Fibroblast of lung (primary cell): Measurements from ENCODE around the gene CKAP2.

Source experiments
- CTCF ChIP-seq, 2 donors: IDR thresholded peaks in 1 of 2; conservative IDR thresholded peaks in 1 of 2; 1 replicate in 1 of 2; 2 replicates in 1 of 2; pipeline ENCODE4 v1.5.1; 2011 to 2012; ENCODE audit warnings: low read length in 2 of 2, control low read depth in 1 of 2, inconsistent platforms in 1 of 2, low read depth in 1 of 2, mild to moderate bottlenecking in 1 of 2
- EZH2 ChIP-seq: IDR thresholded peaks from 2 replicates; pipeline ENCODE4 v1.5.1; 2012; ENCODE audit warnings: low read length, control low read depth, mild to moderate bottlenecking; ENCODE audit errors: missing control alignments

GRCh38 chr13:52449331-52450011 lies 5.8 kb upstream of the CKAP2 start:
- TF ChIP-seq CTCF (conservative IDR thresholded peaks at IDR 0.05 in 1 of 2, IDR thresholded peaks at IDR 0.05 in 1 of 2; ENCODE audit: low read depth in 1 of 2, low read length in 2 of 2): no peak
- no peak for TF ChIP-seq EZH2
